ENCODE measurements around the gene PLEKHJ1.

DNA sequence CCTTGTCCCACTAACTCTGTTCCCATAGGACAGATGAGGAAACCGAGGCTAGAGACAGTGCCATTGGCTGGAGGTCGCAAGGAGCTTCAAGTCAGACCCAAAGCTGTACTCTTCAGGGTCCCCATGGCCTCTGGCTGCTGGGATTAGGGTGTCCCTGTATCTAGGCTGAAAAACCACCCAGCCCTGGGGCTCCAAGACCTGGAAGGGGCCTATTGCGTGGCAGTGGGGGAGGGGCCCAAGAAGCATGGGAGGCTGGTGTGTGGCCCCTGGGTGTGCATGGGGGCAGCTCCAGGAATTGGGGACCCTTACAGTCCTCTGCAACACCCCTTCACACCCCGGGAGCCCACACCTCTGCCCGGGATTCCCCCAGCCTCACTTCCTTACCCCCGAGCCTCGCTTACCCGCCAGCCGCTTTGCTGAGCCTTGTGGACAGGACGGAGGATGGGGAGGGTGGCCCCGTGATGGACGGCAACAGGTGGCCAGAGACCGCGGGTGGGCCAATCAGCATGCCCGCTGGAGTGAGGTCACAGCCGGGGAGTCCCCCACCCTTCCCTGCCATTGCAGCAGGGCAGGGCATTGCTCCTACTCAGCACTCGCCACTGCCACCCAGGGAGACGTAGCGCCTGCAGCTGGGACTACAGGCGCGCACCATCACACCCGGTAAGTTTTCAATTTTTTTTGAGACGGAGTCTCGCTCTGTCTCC lies 20.0 kb upstream of the PLEKHJ1 start, which contains the start of gene JSRP1:
- TF ChIP-seq, protein P1, sequence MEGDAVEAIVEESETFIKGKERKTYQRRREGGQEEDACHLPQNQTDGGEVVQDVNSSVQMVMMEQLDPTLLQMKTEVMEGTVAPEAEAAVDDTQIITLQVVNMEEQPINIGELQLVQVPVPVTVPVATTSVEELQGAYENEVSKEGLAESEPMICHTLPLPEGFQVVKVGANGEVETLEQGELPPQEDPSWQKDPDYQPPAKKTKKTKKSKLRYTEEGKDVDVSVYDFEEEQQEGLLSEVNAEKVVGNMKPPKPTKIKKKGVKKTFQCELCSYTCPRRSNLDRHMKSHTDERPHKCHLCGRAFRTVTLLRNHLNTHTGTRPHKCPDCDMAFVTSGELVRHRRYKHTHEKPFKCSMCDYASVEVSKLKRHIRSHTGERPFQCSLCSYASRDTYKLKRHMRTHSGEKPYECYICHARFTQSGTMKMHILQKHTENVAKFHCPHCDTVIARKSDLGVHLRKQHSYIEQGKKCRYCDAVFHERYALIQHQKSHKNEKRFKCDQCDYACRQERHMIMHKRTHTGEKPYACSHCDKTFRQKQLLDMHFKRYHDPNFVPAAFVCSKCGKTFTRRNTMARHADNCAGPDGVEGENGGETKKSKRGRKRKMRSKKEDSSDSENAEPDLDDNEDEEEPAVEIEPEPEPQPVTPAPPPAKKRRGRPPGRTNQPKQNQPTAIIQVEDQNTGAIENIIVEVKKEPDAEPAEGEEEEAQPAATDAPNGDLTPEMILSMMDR (IDR thresholded peaks at IDR 0.05 in 4 of 5, conservative IDR thresholded peaks at IDR 0.05 in 1 of 5), result peak in 2 of 5 experiments; percentile 23 to 42
- peak; percentile 89 to 90 for TF ChIP-seq POLR2A (IDR thresholded peaks at IDR 0.05)
